CD4-positive, alpha-beta T cell (primary cell): ENCODE measurements around the gene MLYCD. TPM values are rescaled to one million over a fixed set of nuclear protein-coding genes. Genes with fewer than 3 reads are reported as not detected.

Source experiments
- ATAC-seq: fragments of 200-7000 bp; cut with Tn5 transposase; one replicate; pipeline ENCODE4 v1.10.0; 2022; ENCODE audit warnings: mild to moderate bottlenecking; ENCODE audit not compliant: poor library complexity
- CTCF ChIA-PET: fragments of 350-600 bp; sonication (Branson Sonifier 250); formaldehyde crosslinking; loops from one replicate; lab custom pipeline; 2021; ENCODE audit warnings: antibody characterized with exemption, inconsistent platforms; lab: Charles Lee
- POLR2A ChIA-PET: fragments of 350-600 bp; sonication (Branson Sonifier 250); formaldehyde crosslinking; loops from one replicate; lab custom pipeline; 2021; ENCODE audit warnings: antibody characterized with exemption, inconsistent platforms; lab: Charles Lee
- DNase-seq, 14 experiments: peaks; one replicate each; pipeline ENCODE4 v3.0.0-alpha.2; 2013 to 2020; ENCODE audit warnings: mixed read lengths in 2 of 14
- H3K27ac ChIP-seq, 2 donors: one replicate each; pipeline versions ENCODE4 v1.5.1 to v1.7.0; 2013; ENCODE audit warnings: low read length in 2 of 2, low read depth in 1 of 2, mild to moderate bottlenecking in 1 of 2
- H3K27me3 ChIP-seq, 2 experiments: 1 replicate in 1 of 2; 2 replicates in 1 of 2; pipeline versions ENCODE4 v1.6.1 to v1.7.0; 2013; ENCODE audit warnings: low read length in 2 of 2, control low read depth in 1 of 2, mild to moderate bottlenecking in 1 of 2, moderate library complexity in 1 of 2; ENCODE audit not compliant: insufficient read depth in 2 of 2, control insufficient read depth in 1 of 2
- H3K36me3 ChIP-seq: one replicate; pipeline ENCODE4 v1.6.1; 2013; ENCODE audit warnings: low read length, control low read depth; ENCODE audit not compliant: insufficient read depth
- H3K4me1 ChIP-seq: one replicate; pipeline ENCODE4 v1.6.1; 2013; ENCODE audit warnings: low read length, control low read depth; ENCODE audit not compliant: insufficient read depth
- H3K4me3 ChIP-seq: one replicate; pipeline ENCODE4 v1.5.1; 2013; ENCODE audit warnings: mild to moderate bottlenecking, low read length, moderate library complexity
- H3K9me3 ChIP-seq, 2 experiments: 1 replicate in 1 of 2; 2 replicates in 1 of 2; pipeline versions ENCODE4 v1.6.1 to v1.7.0; 2013; ENCODE audit warnings: low read length in 2 of 2, mild to moderate bottlenecking in 2 of 2, control low read depth in 1 of 2, moderate library complexity in 1 of 2; ENCODE audit not compliant: control insufficient read depth in 1 of 2, insufficient read depth in 1 of 2
- H3K27ac Mint-ChIP-seq: one replicate; pipeline ENCODE4 v1.8.0; 2020; ENCODE audit warnings: mixed read lengths
- H3K27me3 Mint-ChIP-seq: one replicate; pipeline ENCODE4 v1.8.0; 2021; ENCODE audit warnings: mixed read lengths
- H3K36me3 Mint-ChIP-seq: one replicate; pipeline ENCODE4 v1.8.0; 2021; ENCODE audit warnings: low read depth, mixed read lengths
- H3K4me1 Mint-ChIP-seq: one replicate; pipeline ENCODE4 v1.8.0; 2021; ENCODE audit warnings: low read depth, mixed read lengths
- H3K4me3 Mint-ChIP-seq: one replicate; pipeline ENCODE4 v1.8.0; 2020; ENCODE audit warnings: mild to moderate bottlenecking, mixed read lengths
- H3K9me3 Mint-ChIP-seq: one replicate; pipeline ENCODE4 v1.8.0; 2020; ENCODE audit warnings: mixed read lengths
- intact Hi-C, 2 experiments: fragments of 100-400 bp; cut with DNase I in 1 of 2; cut with micrococcal nuclease in 1 of 2; formaldehyde crosslinking; loops; one replicate each; pipeline versions ENCODE4 v1.15.1 to v1.9.0; 2023 to 2025; cut with DNase I, micrococcal nuclease
- total RNA-seq, 174 experiments: library from RNA in 2 of 174; stranded (reverse) in 2 of 174; gene quantifications; one replicate each; pipeline ENCODE4 v1.2.3 and lab custom pipeline; 2021 to 2026
- TF ChIP-seq, protein P1 (sequence below): fragments of 200-600 bp; IDR thresholded peaks from one replicate; pipeline ENCODE4 v1.8.0; 2022; ENCODE audit warnings: antibody characterized with exemption, mild to moderate bottlenecking

The MLYCD gene
- total RNA-seq, 2 experiments from 2014 or later, result 4.7 to 5.3 TPM

DNA sequence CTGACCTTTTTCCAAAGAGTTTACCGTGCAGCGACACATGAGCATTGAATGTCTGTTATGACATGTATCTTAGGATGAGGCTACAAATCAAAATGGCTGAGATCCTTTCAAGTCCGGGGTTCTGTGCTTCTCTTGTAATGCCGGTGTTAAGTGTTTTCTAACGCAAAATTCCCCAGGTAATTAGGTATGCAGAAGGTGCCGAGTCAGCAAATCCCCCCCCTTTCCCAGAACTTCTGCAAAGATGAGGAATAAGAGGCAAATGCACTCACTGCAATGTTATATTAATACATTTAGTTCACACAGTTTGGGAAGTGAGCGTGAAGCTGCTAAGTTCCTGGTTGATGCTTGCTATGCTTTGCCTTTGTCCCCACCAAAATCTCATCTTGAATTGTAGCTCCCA is 36.3 kb upstream of the MLYCD start:
- H3K4me3 ChIP-seq, result no peak overlapping the region
- no peaks in the 10 kb centered on the region for H3K4me1 ChIP-seq
- intact Hi-C loops, result no loop called here
- no peaks in the 10 kb centered on the region for H3K4me1 Mint-ChIP-seq
- ChIA-PET CTCF (no interaction called here), POLR2A (no interaction called here)
- peaks cover 24% of the 10 kb centered on the region for H3K27me3 Mint-ChIP-seq
- no peaks in the 10 kb centered on the region for H3K9me3 Mint-ChIP-seq
- H3K4me3 Mint-ChIP-seq, result no peak overlapping the region
- DNase-seq (no peak), ATAC-seq (no peak)
- no peaks in the 10 kb centered on the region for H3K36me3 Mint-ChIP-seq
- no peak overlapping the region for H3K27ac Mint-ChIP-seq
- H3K9me3 ChIP-seq, result no peaks in the 10 kb centered on the region
- no peak overlapping the region for H3K27ac ChIP-seq
- no peaks in the 10 kb centered on the region for H3K36me3 ChIP-seq
- no peaks in the 10 kb centered on the region for H3K27me3 ChIP-seq
- TF ChIP-seq, protein P1, sequence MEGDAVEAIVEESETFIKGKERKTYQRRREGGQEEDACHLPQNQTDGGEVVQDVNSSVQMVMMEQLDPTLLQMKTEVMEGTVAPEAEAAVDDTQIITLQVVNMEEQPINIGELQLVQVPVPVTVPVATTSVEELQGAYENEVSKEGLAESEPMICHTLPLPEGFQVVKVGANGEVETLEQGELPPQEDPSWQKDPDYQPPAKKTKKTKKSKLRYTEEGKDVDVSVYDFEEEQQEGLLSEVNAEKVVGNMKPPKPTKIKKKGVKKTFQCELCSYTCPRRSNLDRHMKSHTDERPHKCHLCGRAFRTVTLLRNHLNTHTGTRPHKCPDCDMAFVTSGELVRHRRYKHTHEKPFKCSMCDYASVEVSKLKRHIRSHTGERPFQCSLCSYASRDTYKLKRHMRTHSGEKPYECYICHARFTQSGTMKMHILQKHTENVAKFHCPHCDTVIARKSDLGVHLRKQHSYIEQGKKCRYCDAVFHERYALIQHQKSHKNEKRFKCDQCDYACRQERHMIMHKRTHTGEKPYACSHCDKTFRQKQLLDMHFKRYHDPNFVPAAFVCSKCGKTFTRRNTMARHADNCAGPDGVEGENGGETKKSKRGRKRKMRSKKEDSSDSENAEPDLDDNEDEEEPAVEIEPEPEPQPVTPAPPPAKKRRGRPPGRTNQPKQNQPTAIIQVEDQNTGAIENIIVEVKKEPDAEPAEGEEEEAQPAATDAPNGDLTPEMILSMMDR, result no peak

DNA sequence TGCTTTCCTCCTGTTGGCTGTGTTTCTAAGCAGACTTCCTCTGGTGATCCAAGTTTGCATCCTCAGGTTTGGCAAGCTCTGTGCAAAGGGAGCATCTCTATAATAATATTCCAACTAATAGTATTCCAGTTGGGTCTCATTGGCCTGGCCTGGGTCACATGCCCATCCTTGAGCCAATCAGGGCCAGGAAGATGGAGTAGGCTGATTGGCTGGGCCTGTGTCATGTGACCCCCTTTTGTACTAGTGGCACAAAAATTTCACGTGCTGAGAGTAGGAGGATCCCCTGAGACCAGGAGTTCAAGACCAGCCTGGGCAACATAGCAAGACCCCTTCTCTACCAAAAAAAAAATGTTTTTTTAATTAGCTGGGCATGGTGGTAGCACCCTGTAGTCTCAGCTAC is 35.2 kb upstream of the MLYCD start:
- Mint-ChIP-seq H3K27me3 (peaks cover 33% of the 10 kb centered on the region), H3K36me3 (no peaks in the 10 kb centered on the region), H3K27ac (no peak overlapping the region), H3K4me1 (no peaks in the 10 kb centered on the region), H3K9me3 (no peaks in the 10 kb centered on the region), H3K4me3 (no peak overlapping the region)
- no peak overlapping the region for H3K27ac ChIP-seq
- ATAC-seq (no peak), DNase-seq (no peak)
- TF ChIP-seq, protein P1, result no peak
- no peak overlapping the region for H3K4me3 ChIP-seq
- no peaks in the 10 kb centered on the region for H3K9me3 ChIP-seq
- H3K27me3 ChIP-seq, result no peaks in the 10 kb centered on the region
- H3K36me3 ChIP-seq, result no peaks in the 10 kb centered on the region
- H3K4me1 ChIP-seq, result no peaks in the 10 kb centered on the region
- CTCF ChIA-PET, result no interaction called here
- intact Hi-C loops, result no loop called here
- POLR2A ChIA-PET, result no interaction called here

DNA sequence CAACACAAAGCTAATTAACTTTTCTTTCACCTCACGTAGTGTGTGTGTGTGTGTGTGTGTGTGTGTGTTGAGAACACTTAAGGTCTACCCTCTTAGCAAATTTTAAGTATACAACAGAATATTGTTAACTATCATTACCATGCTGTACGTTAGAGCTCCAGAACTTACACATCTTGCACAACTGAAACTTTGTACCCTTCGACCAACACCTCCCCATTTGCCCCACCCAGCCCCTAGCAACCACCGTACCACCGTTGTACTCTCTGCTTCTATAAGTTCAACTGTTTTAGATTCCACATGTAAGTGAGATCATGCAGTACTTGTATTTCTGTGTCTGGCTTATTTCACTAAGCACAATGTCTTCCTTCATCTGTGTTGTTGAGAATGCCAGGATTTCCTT is 28.1 kb upstream of the MLYCD start:
- Histone ChIP-seq H3K36me3 (no peaks in the 10 kb centered on the region), H3K4me1 (no peaks in the 10 kb centered on the region), H3K27ac (no peak overlapping the region), H3K9me3 (no peaks in the 10 kb centered on the region), H3K27me3 (peaks cover 0 to 11% of the 10 kb centered on the region in 2 experiments), H3K4me3 (no peak overlapping the region)
- DNase-seq, result no peak
- Mint-ChIP-seq H3K27me3 (peaks cover 61% of the 10 kb centered on the region), H3K4me3 (no peak overlapping the region), H3K9me3 (peaks cover 3% of the 10 kb centered on the region), H3K27ac (no peak overlapping the region), H3K4me1 (no peaks in the 10 kb centered on the region), H3K36me3 (no peaks in the 10 kb centered on the region)
- TF ChIP-seq, protein P1, result no peak
- intact Hi-C loops, result no loop called here
- ATAC-seq, result no peak
- POLR2A ChIA-PET, result no interaction called here
- CTCF ChIA-PET, result no interaction called here
